ENCODE results near the gene NLE1.
"Not testable (repeated sequence)": the region's sequence is repeated elsewhere in the genome, so short reads cannot be mapped to it uniquely, and the experiment has no call there.

Gene NLE1

GRCh38 chr17:35141681-35142466 lies at the start of gene NLE1:
Gene NLE1 (minus strand): TSS chr17:35142303. CDS start chr17:35142275, 28 bp downstream.
- DNase-seq (ENCODE audit: low read depth in 2 of 2), result peak; percentile 85 to 88

- DNase-seq (ENCODE audit: low read depth in 2 of 2), result no peak
These were observed 49.0 kb upstream of the NLE1 start for GRCh38 chr17:35191001-35191695.

DNA sequence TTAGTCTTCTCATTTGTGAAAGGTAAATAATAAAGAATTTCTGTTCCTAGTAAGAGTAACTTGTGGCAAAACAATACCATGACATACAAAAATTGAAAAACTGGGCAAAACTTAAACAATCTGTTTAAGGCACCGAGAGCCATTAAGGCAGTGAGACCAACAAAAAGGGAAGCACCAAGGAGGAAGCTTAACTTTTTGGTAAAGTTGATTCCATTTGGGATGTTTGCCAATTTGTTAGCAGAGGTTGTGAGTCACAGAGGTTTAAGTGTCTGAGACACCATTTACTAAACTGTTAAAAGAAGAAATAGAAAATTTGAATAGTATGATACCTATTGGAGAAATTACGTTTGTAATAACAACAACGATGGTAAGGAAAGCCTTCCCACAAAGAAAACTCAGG lies 47.2 kb upstream of the NLE1 start:
- no peak for DNase-seq (ENCODE audit: low read depth in 2 of 2)

DNA sequence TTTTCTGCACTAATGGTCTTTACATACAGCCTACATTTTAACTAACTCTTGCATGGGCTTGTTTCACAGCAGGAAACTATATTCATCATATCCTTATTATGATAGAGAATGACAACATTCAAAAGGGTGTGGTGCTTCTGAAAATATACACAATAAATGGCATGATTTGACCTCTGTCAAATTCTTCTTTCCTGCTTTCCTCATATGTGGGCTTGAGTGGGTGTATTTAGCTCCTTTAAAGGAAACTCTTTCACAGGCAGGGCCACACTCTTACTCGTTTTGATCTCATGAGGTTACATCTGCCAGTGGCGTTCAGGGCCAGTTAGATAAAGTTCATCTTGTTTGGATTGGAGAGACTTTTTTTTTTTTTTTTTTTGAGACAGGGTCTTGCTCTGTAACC lies 46.0 kb upstream of the NLE1 start:
- DNase-seq (ENCODE audit: low read depth in 2 of 2), result no peak

- no peak for DNase-seq (ENCODE audit: low read depth in 2 of 2)
These were observed 45.4 kb upstream of the NLE1 start for GRCh38 chr17:35187481-35187880.

DNA sequence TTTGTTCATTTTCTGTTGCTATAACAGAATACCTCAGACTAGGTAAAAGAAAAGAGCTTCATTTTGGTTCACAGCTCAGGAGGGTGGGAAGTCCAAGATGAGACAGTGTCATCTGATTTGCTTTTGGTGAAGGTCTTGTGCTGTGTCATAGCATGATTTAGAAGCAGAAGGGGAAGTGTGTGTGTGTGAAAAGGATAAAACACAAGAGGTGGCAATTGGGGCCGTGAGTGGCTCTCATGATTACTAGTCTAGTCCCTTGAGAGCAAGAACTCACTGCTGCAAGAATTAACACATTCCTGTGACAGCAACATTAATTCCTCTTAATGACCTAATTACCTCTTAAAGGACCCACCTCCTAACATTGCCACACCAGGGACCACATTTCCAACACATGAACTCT lies 43.7 kb upstream of the NLE1 start:
- no peak for DNase-seq (ENCODE audit: low read depth in 2 of 2)

DNA sequence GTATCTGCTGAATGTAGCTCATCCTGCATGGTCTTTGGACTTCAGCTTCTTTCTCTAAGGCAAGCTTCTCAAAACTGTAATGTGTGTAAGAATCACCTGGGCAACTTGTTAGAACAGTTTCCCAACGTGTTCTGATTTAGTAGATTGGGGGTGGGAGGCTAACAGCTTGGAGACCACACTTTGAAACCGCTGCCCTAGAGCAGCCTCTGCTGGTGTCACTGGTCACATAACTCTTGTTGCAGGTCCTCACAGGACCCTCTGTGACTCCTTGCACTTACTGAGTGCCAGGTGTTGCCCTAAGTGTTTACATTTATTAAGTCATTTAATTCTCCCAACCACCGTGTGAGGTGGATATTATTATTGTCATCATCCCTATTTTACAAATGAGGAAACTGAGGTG lies 42.2 kb upstream of the NLE1 start:
- DNase-seq (ENCODE audit: low read depth in 2 of 2), result no peak

- no peak for DNase-seq (ENCODE audit: low read depth in 2 of 2)
These were observed 41.2 kb upstream of the NLE1 start for GRCh38 chr17:35183332-35183731.

- DNase-seq (ENCODE audit: low read depth in 2 of 2), result not testable (repeated sequence)
These were observed 37.3 kb upstream of the NLE1 start for GRCh38 chr17:35179379-35179778.

- DNase-seq (ENCODE audit: low read depth in 2 of 2), result no peak
These were observed 34.8 kb upstream of the NLE1 start for GRCh38 chr17:35176897-35177296.

DNA sequence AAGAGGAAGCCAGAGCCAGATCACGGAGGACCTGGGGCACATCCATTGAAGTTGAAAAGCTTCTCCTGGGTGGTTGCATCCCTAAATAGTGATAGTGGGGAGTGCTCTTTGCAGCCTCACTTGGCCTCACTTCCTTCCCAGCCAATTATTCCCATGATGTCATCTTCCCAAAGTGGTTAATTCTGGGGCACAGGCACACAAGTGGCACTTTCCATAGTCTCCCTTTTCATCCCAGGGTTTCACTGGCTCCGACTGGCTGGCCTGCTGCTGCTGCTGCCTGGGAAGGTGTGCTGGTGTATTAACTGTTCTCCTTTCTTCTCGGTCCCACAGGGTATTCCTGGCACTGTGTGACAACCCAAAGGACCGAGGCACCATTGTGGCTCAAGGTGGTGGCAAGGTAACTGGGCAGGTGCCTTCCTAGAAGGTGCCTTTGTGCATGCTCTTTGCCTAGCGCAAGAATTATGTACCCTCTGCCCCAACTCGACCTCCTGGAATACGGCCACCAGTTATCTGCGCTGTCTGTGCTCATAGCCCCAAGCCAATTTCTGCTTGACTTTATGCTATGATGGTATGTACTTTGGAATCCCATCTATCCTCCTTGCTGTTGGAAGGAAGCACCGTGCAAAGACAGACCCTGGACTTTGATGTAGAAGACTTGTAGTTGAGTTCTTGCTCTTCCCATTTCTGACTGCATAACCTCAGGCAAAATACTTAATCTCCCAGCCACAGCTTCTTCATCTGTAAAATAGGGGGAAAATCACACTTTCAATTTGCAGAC lies 33.7 kb upstream of the NLE1 start:
- DNase-seq (ENCODE audit: low read depth in 2 of 2), result no peak

DNA sequence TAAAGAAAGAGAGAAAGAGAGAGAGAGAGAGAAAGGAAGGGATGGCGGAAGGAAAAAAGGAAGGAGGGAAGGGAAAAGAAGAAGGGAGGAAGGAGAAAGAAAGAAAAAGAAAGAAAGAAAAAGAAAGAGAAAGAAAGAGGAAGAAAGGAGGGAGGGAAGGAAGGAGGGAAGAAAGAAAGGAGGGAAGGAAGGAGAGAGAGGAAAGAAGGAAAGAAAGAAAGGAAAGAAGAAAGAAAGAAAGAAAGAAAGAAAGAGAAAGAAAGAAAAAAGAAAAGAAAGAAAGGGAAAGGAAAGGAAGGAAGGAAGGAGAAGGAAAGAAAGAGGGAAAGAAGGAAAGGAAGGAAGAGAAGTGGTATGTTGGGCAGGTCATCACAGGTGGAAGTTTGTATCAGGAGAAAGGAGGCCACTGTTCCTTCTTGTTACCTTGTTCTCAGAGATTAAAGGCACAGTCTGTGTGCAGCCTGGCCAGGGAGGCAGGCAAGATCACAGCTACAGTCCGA lies 32.8 kb upstream of the NLE1 start:
- no peak for DNase-seq (ENCODE audit: low read depth in 2 of 2)

DNA sequence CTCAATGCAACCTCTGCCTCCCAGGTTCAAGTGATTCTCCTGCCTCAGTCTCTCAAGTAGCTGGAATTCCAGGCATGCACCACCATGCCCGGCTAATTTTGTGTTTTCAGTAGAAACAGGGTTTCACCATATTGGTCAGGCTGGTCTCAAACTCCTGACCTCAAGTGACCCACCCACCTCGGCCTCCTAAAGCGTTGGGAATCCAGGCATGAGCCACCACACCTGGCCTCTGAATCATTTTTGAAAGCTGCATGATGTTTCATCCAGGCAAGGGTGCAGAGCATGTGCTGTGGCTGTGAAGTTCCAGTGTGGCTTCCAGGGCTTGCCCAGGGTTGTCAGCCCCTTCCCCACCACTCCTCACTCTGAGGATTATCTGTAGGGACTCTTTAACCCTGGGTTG lies 30.2 kb upstream of the NLE1 start:
- DNase-seq (ENCODE audit: low read depth in 2 of 2), result not testable (repeated sequence)

DNA sequence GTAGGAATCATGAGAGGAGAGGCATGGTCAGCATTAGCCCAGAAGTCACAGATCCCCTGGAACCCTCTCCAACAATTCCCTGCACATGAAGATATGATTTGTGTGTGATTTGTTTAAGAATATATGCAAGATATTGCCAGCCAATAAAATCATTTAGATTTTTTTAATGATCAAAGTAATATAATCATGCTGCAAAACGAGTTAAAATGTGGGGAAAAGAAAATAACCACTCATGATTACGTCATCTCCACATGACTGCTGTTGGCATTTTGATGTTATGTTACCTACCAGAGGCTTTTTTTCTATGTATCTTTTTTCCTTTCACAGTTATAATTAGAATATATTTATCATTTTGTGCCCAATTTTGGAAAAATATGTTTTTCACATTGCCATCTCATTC lies 29.7 kb upstream of the NLE1 start:
- no peak for DNase-seq (ENCODE audit: low read depth in 2 of 2)

DNA sequence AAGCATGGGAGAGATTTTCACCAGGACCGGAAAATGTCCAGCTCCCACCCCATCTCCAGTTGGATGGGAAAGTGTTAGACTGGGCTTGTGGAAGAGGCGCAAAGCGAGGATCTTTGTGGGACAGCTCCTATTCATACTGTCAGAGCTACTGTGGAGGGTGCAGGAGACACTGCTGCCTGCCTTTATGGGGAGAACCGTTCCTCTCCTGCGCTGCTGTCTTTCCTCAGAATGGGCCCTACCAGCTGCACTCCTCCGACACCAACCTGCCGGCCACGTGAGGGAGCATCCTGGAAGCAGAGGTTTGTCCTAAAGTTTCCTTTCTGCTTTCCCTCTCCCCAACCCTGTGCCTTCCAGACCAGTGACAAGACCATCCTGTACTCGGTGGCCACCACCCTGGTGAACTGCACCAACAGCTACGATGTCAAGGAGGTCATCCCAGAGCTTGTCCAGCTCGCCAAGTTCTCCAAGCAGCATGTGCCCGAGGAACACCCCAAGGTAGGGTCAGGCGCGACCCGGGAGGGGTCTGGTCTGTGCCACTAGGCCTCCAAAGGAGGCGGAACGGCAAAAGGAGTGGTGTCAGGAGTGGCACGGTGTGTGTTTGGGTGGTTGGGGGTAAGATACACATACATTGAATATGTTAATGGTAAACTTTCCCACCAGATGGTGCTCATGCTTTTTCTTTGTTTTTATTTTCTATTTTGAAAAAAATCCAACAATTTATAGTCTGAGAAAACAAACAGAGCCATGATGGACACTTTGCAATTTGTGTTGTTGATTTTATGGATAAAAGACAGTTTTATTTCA lies 29.1 kb upstream of the NLE1 start:
- DNase-seq (ENCODE audit: low read depth in 2 of 2), result no peak

GRCh38 chr17:35169835-35170363 lies 27.8 kb upstream of the NLE1 start:
- DNase-seq (ENCODE audit: low read depth in 2 of 2), result no peak

DNA sequence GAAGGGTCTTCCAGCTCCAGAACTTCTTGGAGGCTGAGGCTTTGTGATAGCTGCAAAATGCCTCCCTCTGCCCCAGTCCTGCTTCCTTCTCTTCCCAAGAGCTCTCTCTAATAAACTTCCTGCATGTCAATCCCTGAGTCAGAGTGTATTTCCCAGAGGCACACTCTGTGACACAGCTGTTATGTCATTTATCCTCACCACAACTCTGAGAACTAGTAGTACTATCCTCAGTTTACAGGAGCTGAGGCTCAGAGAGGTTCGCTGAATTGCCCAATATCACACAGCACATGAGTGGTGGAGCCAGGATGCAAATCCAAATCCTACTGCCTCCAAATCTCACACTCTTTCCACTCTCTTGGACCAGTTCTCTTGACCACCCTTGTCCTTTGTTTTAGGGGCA lies 25.6 kb upstream of the NLE1 start:
- no peak for DNase-seq (ENCODE audit: low read depth in 2 of 2)

DNA sequence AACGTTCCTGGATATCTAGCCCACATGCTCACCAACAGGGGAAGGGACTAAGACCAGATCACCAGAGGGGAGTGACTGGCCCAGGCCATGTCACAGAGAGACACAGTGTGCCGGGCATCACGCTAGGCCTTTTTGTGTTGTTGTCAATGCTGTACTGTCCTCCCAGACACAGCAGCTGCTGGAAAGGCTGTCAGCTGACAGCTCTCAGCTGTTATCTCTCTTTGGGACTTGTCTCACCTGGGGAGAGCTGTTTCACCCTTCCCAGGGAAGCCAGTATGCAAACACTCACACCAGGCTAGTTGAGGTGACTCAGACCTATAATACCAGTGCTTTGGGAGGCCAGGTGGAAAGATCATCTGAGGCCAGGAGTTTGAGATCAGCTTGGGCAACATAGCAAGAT lies 24.9 kb upstream of the NLE1 start:
- DNase-seq (ENCODE audit: low read depth in 2 of 2), result no peak

GRCh38 chr17:35166526-35166925 lies 24.4 kb upstream of the NLE1 start:
- no peak for DNase-seq (ENCODE audit: low read depth in 2 of 2)

GRCh38 chr17:35164716-35165115 lies 22.6 kb upstream of the NLE1 start:
- no peak for DNase-seq (ENCODE audit: low read depth in 2 of 2)

GRCh38 chr17:35163886-35164285 lies 21.8 kb upstream of the NLE1 start:
- no peak for DNase-seq (ENCODE audit: low read depth in 2 of 2)
